ENCODE data around the gene CRACDL. TPM values are rescaled to one million over a fixed set of nuclear protein-coding genes. Genes with fewer than 3 reads are reported as not detected.

Gene CRACDL
- polyA plus RNA-seq, 1 donor (not counting 4 experiments of a cell fraction or from before 2014, with no cell fraction given): 1.6 TPM

DNA sequence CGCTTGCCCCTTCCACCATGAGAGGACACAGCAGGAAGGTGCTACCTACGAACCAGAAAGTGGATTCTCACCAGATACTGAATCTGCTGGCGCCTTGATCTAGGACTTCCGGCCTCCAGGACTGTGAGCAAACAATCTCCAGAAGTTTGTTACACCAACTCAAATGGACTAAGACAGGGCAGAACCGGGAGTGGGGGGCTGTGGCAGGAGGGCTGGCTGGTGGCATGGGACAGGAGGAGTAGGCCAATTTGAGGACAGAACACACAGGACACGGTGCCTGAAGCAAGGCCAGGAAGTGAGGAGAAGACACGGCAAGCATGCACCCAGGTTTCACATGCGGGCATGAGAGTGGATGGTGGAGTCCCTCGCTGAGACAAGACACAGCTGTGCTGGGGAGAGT, 40.1 kb downstream of the CRACDL start:
- TF ChIP-seq EZH2 (IDR thresholded peaks at IDR 0.05; ENCODE audit: low read length): no peak
- TF ChIP-seq, protein P1, sequence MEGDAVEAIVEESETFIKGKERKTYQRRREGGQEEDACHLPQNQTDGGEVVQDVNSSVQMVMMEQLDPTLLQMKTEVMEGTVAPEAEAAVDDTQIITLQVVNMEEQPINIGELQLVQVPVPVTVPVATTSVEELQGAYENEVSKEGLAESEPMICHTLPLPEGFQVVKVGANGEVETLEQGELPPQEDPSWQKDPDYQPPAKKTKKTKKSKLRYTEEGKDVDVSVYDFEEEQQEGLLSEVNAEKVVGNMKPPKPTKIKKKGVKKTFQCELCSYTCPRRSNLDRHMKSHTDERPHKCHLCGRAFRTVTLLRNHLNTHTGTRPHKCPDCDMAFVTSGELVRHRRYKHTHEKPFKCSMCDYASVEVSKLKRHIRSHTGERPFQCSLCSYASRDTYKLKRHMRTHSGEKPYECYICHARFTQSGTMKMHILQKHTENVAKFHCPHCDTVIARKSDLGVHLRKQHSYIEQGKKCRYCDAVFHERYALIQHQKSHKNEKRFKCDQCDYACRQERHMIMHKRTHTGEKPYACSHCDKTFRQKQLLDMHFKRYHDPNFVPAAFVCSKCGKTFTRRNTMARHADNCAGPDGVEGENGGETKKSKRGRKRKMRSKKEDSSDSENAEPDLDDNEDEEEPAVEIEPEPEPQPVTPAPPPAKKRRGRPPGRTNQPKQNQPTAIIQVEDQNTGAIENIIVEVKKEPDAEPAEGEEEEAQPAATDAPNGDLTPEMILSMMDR (optimal IDR thresholded peaks at IDR 0.05 in 1 of 3, IDR thresholded peaks at IDR 0.05 in 1 of 3, conservative IDR thresholded peaks at IDR 0.05 in 1 of 3; ENCODE audit: extremely low read depth in 1 of 3, insufficient read depth in 2 of 3, low read length in 3 of 3): no peak
- H3K79me2 ChIP-seq (ENCODE audit: control insufficient read depth, insufficient read depth, low read length): no peaks in the 10 kb centered on the region
- H3K4me1 ChIP-seq (ENCODE audit: control insufficient read depth, extremely low read depth, insufficient read depth, low read length): no peaks in the 10 kb centered on the region
- H3K9me3 ChIP-seq (ENCODE audit: control insufficient read depth, low read depth, low read length): no peaks in the 10 kb centered on the region
- FAIRE-seq: no peak
- no peak overlapping the region for H3K4me2 ChIP-seq (ENCODE audit: control insufficient read depth, extremely low read depth, insufficient read depth, low read depth, low read length)
- DNase-seq (ENCODE audit: low read depth, low spot score): no peak
- dilution Hi-C loops (cut with MboI; ENCODE audit: extremely low pct_ligation_motif_present, low sequenced_read_pairs): no loop called here
- H3K9ac ChIP-seq (ENCODE audit: control insufficient read depth, extremely low read depth, insufficient read depth, low read length): no peak overlapping the region
- no peaks in the 10 kb centered on the region for H3K27me3 ChIP-seq (ENCODE audit: control insufficient read depth, extremely low read depth, insufficient read depth, low read length)
- no peak overlapping the region for H3K27ac ChIP-seq (ENCODE audit: control insufficient read depth, insufficient read depth, low read length)
- H3K4me3 ChIP-seq (ENCODE audit: control insufficient read depth in 2 of 3, extremely low read depth in 1 of 3, insufficient read depth in 2 of 3, low read depth in 1 of 3, low read length in 3 of 3): no peak overlapping the region
- no peak overlapping the region for H2AFZ ChIP-seq (ENCODE audit: control insufficient read depth, low read length)
- no peaks in the 10 kb centered on the region for H3K9me1 ChIP-seq (ENCODE audit: control insufficient read depth, extremely low read depth, insufficient read depth, low read length)
- no peaks in the 10 kb centered on the region for H4K20me1 ChIP-seq (ENCODE audit: control insufficient read depth, extremely low read depth, insufficient read depth, low read length)
- H3K36me3 ChIP-seq (ENCODE audit: control insufficient read depth in 2 of 2, extremely low read depth in 1 of 2, insufficient read depth in 2 of 2, low read length in 2 of 2): no peaks in the 10 kb centered on the region

DNA sequence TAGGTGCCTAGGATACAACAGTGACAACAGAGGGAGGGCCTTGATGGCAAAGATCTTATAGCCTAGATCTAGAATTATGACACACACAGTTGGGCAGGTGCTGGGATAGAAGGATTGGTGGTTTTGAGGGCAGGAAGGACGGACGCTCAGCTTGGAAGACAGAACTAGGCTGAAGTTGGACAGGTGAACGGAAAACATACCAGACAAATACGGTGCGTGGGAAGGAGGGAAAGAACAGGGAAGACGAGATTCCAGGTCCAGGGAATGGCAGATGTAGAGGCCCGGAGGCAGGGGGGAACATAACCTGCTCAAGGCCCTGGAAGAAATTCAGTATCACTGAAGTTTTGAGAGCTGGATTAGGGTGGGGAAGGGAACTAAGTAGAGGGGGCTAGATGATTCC, 40.8 kb downstream of the CRACDL start:
- Histone ChIP-seq H3K9ac (ENCODE audit: control insufficient read depth, extremely low read depth, insufficient read depth, low read length) (no peak overlapping the region), H3K4me1 (ENCODE audit: control insufficient read depth, extremely low read depth, insufficient read depth, low read length) (no peaks in the 10 kb centered on the region), H3K79me2 (ENCODE audit: control insufficient read depth, insufficient read depth, low read length) (no peaks in the 10 kb centered on the region), H3K9me3 (ENCODE audit: control insufficient read depth, low read depth, low read length) (no peaks in the 10 kb centered on the region), H4K20me1 (ENCODE audit: control insufficient read depth, extremely low read depth, insufficient read depth, low read length) (no peaks in the 10 kb centered on the region), H3K4me3 (ENCODE audit: control insufficient read depth in 2 of 3, extremely low read depth in 1 of 3, insufficient read depth in 2 of 3, low read depth in 1 of 3, low read length in 3 of 3) (no peak overlapping the region), H3K27me3 (ENCODE audit: control insufficient read depth, extremely low read depth, insufficient read depth, low read length) (no peaks in the 10 kb centered on the region), H3K36me3 (ENCODE audit: control insufficient read depth in 2 of 2, extremely low read depth in 1 of 2, insufficient read depth in 2 of 2, low read length in 2 of 2) (no peaks in the 10 kb centered on the region), H3K4me2 (ENCODE audit: control insufficient read depth, extremely low read depth, insufficient read depth, low read depth, low read length) (no peak overlapping the region), H3K9me1 (ENCODE audit: control insufficient read depth, extremely low read depth, insufficient read depth, low read length) (no peaks in the 10 kb centered on the region), H2AFZ (ENCODE audit: control insufficient read depth, low read length) (no peak overlapping the region), H3K27ac (ENCODE audit: control insufficient read depth, insufficient read depth, low read length) (no peak overlapping the region)
- dilution Hi-C loops (cut with MboI; ENCODE audit: extremely low pct_ligation_motif_present, low sequenced_read_pairs): no loop called here
- no peak for TF ChIP-seq EZH2 (IDR thresholded peaks at IDR 0.05; ENCODE audit: low read length)
- TF ChIP-seq, protein P1 (optimal IDR thresholded peaks at IDR 0.05 in 1 of 3, IDR thresholded peaks at IDR 0.05 in 1 of 3, conservative IDR thresholded peaks at IDR 0.05 in 1 of 3; ENCODE audit: extremely low read depth in 1 of 3, insufficient read depth in 2 of 3, low read length in 3 of 3): no peak
- DNase-seq (ENCODE audit: low read depth, low spot score) (no peak), FAIRE-seq (no peak)

Data from keratinocyte (primary cell).